Kidney (tissue), 14 donors: ENCODE results near the gene OXT. TPM values are rescaled to one million over a fixed set of nuclear protein-coding genes. Genes with fewer than 3 reads are reported as not detected.
A peak's percentile ranks its signal among the peaks of the same experiment; 100 is the strongest.

ENCODE experiments used
- DNase-seq, 5 donors: peaks; one replicate each; pipeline ENCODE4 v3.0.0-alpha.2; 2013 to 2020
- FAIRE-seq: peaks from 2 replicates; lab custom pipeline; 2012; peaks lifted over from hg19 to GRCh38; lab: Jason Lieb, UNC
- H3K27ac ChIP-seq, 2 donors: one replicate each; pipeline ENCODE4 v1.7.0; 2013; ENCODE audit warnings: low read depth in 2 of 2, low read length in 2 of 2, inconsistent platforms in 1 of 2
- H3K27me3 ChIP-seq: one replicate; pipeline ENCODE4 v1.7.1; 2013; ENCODE audit warnings: low read length, inconsistent platforms; ENCODE audit not compliant: control insufficient read depth, insufficient read depth
- H3K36me3 ChIP-seq, 3 donors: one replicate each; pipeline versions ENCODE4 v1.7.0 to v1.7.1; 2013; ENCODE audit warnings: low read length in 3 of 3, control low read depth in 1 of 3, inconsistent platforms in 1 of 3; ENCODE audit not compliant: insufficient read depth in 3 of 3, control insufficient read depth in 2 of 3
- H3K4me1 ChIP-seq, 3 donors: one replicate each; pipeline versions ENCODE4 v1.7.0 to v1.7.1; 2013; ENCODE audit warnings: low read length in 3 of 3, inconsistent platforms in 1 of 3, low read depth in 1 of 3; ENCODE audit not compliant: control insufficient read depth in 2 of 3, insufficient read depth in 2 of 3
- H3K4me3 ChIP-seq, 3 donors: one replicate each; pipeline versions ENCODE4 v1.7.0 to v1.8.1; 2013; ENCODE audit warnings: low read length in 3 of 3, control low read depth in 1 of 3, inconsistent platforms in 1 of 3
- H3K9ac ChIP-seq, 3 donors: one replicate each; pipeline versions ENCODE4 v1.7.0 to v1.7.1; 2013; ENCODE audit warnings: low read length in 3 of 3, control low read depth in 1 of 3, inconsistent platforms in 1 of 3
- H3K9me3 ChIP-seq, 3 donors: one replicate each; pipeline versions ENCODE4 v1.7.0 to v1.7.1; 2013; ENCODE audit warnings: low read length in 3 of 3, control low read depth in 1 of 3, inconsistent platforms in 1 of 3; ENCODE audit not compliant: control insufficient read depth in 2 of 3, insufficient read depth in 1 of 3
- intact Hi-C: fragments of 100-400 bp; cut with DNase I; formaldehyde crosslinking; loops from one replicate; pipeline ENCODE4 v1.11.1; 2022
- polyA plus RNA-seq: library from polyadenylated mRNA; stranded (reverse); fragments of 350-450 nt; fragmentation: Illumina TruSeq; extraction: RNeasy Lipid Tissue Mini Kit (QIAGEN cat#74804); gene quantifications from one replicate; pipeline ENCODE4 v1.2.3, GENCODE V29; 2014; ENCODE audit warnings: low read depth, low replicate concordance; ENCODE audit not compliant: insufficient read depth
- total RNA-seq: library from RNA; stranded (reverse); fragmentation: NEBNext Ultra II Directional; extraction: Animal tissue kit (Norgen Biotek cat#: 25700); gene quantifications from one replicate; pipeline ENCODE4 v1.2.1, GENCODE V29; 2021
- TF ChIP-seq, protein P1 (sequence below): IDR thresholded peaks from 3 replicates; pipeline ENCODE4 v1.5.1; 2012; ENCODE audit warnings: mild to moderate bottlenecking, moderate library complexity, borderline replicate concordance; ENCODE audit not compliant: insufficient read depth; ENCODE audit errors: extremely low read depth
- donor health status: control.
- donor health status: control.
- donor health status: control.
- donor health status: control.
- donor health status: control.
- donor health status: DM: yes; HTN: yes; CAD: no.
- donor health status: Normal renal cell carcinoma (clear cell type).

Gene OXT
- total and polyA plus RNA-seq, 2 donors from 2014 or later: 10.8 TPM; not detected in 1

DNA sequence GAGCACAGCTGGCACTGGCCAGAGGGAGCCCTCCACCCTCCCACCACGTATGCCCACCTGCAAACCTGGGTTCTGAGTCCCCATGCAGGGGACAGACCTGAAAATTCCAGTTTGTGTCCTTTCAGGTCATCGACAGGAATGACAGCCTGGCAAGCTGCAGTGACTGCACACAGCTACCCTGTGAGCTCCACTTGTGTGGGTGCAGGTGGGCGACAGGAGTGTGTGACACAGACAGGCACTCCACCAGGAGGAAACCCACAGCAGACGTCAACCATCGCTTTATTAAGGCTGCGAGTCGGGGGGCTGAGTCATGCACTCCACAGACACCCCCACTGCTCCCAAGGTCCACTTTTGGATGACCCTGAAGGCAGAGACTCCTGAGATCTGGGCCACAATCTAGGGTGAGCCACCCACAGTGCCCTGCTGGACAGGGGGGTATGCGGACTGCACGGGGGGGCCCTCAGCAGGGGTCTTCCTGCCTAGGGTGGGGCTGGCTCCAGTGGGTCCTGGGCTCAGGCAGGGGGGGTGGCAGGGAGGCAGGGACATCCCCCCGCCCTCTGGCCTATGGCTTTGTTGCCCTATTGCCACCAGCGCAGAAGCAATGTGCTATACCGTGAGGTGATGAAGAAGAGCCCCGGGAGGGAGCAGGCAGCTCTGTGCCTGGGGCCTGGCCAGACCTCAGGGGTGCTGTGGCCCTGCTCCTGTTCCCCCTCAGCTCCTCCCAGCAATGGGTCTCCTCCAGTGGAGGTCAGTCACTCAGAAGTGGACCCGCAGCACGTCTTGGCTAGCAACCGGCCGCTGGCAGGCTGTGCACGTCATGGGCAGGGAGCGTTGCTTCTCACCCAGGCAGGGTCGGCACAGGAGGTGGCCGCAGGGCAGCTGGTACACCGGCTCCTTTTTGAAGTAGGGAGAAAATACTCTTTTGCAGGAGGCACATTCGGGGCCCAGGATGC, 38.2 kb downstream of the OXT start:
- Histone ChIP-seq H3K9ac (no peak overlapping the region), H3K36me3 (peaks cover 0 to 9% (median 7%) of the 10 kb centered on the region in 3 donors), H3K4me1 (no peaks in the 10 kb centered on the region), H3K4me3 (no peak overlapping the region), H3K27ac (no peak overlapping the region), H3K9me3 (no peaks in the 10 kb centered on the region), H3K27me3 (no peaks in the 10 kb centered on the region)
- FAIRE-seq (no peak), DNase-seq (peak in 1 of 5 donors; percentile 61)
- intact Hi-C loops: loop anchor here (10.0 kb wide), 1 partner anchor 55 kb away; no protein-coding TSS in a partner anchor
- TF ChIP-seq, protein P1, sequence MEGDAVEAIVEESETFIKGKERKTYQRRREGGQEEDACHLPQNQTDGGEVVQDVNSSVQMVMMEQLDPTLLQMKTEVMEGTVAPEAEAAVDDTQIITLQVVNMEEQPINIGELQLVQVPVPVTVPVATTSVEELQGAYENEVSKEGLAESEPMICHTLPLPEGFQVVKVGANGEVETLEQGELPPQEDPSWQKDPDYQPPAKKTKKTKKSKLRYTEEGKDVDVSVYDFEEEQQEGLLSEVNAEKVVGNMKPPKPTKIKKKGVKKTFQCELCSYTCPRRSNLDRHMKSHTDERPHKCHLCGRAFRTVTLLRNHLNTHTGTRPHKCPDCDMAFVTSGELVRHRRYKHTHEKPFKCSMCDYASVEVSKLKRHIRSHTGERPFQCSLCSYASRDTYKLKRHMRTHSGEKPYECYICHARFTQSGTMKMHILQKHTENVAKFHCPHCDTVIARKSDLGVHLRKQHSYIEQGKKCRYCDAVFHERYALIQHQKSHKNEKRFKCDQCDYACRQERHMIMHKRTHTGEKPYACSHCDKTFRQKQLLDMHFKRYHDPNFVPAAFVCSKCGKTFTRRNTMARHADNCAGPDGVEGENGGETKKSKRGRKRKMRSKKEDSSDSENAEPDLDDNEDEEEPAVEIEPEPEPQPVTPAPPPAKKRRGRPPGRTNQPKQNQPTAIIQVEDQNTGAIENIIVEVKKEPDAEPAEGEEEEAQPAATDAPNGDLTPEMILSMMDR: no peak

DNA sequence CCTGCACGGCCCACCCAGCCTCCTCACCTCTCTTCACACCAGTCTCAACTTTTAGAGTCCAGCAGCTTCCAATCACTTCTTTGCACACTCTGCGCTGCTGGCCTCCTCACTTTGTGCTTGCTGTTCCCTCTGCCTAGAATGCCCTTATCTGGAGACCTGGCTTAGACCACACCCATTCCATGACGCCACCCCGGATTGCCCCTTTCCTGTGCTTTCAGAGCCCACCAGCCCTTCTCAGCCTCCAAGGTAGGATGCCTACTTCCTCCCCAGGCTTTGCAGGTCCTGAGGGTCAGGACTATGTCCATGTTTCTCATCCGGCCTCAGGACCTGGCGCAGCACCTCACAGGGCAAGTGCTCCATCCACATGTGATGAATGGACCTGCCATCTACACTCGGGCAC, 40.1 kb downstream of the OXT start:
- TF ChIP-seq, protein P1: no peak
- FAIRE-seq (no peak), DNase-seq (peak in 1 of 5 donors; percentile 34)
- no peak overlapping the region for H3K27ac ChIP-seq
- no peaks in the 10 kb centered on the region for H3K4me1 ChIP-seq
- H3K27me3 ChIP-seq: no peaks in the 10 kb centered on the region
- no peak overlapping the region for H3K4me3 ChIP-seq
- H3K9me3 ChIP-seq: no peaks in the 10 kb centered on the region
- peaks cover 0 to 9% (median 7%) of the 10 kb centered on the region in 3 donors for H3K36me3 ChIP-seq
- H3K9ac ChIP-seq: no peak overlapping the region
- intact Hi-C loops: loop anchor here (10.0 kb wide), 1 partner anchor 57 kb away; no protein-coding TSS in a partner anchor

DNA sequence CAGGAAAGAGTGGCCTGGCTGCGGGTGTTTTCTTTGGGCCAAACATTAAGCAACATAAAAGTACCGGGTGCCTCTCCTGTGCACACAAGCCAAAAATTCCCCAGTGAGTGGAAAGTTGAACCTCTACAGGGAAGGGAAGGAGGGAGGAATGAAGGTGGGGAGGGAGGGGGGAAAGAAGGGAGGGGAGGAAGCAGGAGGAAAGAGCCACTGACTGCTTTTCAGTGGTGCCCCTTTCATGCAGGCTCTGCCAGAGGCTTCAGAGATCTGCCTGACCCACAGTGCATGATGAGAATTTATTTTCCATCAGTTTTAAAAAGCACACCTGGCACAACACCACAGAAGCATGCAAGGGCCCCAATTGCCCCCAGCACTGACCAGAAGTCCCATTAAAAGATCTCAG, 40.6 kb downstream of the OXT start:
- no peaks in the 10 kb centered on the region for H3K27me3 ChIP-seq
- no peaks in the 10 kb centered on the region for H3K4me1 ChIP-seq
- FAIRE-seq (no peak), DNase-seq (no peak)
- TF ChIP-seq, protein P1: no peak
- peaks cover 0 to 9% (median 7%) of the 10 kb centered on the region in 3 donors for H3K36me3 ChIP-seq
- no peak overlapping the region for H3K9ac ChIP-seq
- no peaks in the 10 kb centered on the region for H3K9me3 ChIP-seq
- H3K27ac ChIP-seq: no peak overlapping the region
- H3K4me3 ChIP-seq: no peak overlapping the region
- intact Hi-C loops: loop anchor here (10.0 kb wide), 1 partner anchor 57 kb away; no protein-coding TSS in a partner anchor
